GM12801 (cell line): ENCODE data around the gene CLASP1.

Experiments
- TF ChIP-seq, protein P1 (sequence below): IDR thresholded peaks from one replicate; pipeline ENCODE4 v1.5.1; 2011; ENCODE audit warnings: control low read depth; ENCODE audit not compliant: insufficient read length; ENCODE audit errors: extremely low read depth

CLASP1 gene

DNA sequence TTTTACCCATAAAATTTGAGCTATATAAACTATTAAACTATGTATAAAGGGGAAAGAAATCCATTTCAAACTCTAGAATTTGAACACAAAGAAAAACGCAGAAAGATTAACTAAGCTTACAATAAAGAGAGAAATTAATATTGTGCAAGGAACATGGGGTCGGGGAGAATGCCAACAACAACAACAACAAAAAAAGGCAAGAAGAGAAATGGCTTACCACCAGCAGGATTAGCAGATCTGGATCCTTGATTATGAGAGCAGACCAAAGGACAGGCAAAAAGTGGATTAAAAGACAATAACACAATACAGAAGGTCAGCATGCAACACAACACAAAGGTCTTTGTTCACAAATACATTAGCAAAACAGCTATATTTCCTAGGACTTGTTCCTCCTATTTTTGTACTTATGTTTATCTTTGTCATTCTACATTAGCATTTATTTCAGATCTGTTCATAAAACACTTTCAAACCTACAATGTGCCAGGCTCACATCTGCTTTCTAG is 222.0 kb downstream of the CLASP1 start:
- TF ChIP-seq, protein P1, sequence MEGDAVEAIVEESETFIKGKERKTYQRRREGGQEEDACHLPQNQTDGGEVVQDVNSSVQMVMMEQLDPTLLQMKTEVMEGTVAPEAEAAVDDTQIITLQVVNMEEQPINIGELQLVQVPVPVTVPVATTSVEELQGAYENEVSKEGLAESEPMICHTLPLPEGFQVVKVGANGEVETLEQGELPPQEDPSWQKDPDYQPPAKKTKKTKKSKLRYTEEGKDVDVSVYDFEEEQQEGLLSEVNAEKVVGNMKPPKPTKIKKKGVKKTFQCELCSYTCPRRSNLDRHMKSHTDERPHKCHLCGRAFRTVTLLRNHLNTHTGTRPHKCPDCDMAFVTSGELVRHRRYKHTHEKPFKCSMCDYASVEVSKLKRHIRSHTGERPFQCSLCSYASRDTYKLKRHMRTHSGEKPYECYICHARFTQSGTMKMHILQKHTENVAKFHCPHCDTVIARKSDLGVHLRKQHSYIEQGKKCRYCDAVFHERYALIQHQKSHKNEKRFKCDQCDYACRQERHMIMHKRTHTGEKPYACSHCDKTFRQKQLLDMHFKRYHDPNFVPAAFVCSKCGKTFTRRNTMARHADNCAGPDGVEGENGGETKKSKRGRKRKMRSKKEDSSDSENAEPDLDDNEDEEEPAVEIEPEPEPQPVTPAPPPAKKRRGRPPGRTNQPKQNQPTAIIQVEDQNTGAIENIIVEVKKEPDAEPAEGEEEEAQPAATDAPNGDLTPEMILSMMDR, result no peak

GRCh38 chr2:121420486-121420885 is 228.8 kb downstream of the CLASP1 start:
- TF ChIP-seq, protein P1, result no peak

DNA sequence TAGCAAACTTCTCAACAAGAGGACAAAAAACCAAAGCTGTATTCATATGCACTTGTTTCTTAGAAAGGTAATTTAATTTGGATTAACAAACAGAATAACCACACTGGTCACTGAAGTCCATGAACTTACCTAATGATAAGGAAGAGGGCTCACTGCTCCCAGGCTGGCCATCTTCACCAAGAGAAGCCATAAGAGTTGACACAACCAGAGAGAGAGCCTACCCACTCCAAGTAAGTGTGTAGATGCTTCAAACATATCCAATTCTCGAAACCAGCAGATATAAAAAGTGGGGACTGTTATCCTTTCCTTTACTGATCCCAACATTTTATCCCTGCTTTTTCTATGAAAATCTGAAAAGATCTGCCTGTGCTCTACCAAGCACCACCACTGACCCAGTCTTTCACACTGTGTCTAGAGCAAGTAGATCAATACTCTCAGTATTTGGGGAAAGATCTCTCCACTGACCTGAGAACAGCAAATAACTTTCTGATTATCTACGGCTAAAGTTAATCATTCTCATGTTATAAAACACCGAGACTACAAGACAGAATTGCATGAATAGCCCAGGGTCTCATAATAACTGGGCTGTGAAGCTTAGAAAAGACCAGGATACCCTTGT is 230.1 kb downstream of the CLASP1 start:
- TF ChIP-seq, protein P1, result no peak

DNA sequence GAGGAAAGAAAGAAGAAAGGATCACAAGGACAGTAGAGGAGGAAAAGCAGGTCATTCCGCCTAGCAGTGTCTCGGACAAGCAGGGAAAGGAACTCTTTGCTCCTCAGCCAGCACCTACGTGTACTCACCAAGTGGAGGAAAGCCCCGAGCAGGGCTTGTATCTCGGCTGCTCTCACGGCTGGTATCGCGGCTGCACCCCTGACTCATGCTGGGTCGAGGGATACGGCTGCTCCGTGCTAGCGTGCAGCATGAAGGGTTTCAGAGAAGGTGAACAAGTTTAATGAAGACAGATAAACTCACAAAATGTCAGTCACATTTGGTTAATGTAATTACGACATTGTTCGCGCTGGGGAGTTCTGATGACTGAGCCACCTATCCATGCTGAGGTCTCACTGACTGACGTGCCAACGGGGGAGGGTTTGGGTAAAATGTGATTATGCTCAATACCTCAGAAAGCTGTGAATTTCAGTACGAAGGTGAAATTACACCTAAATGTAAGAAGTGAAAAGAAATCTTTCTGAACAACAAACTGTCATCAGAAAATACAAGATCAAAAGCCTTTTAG is 230.7 kb downstream of the CLASP1 start:
- TF ChIP-seq, protein P1, result no peak

DNA sequence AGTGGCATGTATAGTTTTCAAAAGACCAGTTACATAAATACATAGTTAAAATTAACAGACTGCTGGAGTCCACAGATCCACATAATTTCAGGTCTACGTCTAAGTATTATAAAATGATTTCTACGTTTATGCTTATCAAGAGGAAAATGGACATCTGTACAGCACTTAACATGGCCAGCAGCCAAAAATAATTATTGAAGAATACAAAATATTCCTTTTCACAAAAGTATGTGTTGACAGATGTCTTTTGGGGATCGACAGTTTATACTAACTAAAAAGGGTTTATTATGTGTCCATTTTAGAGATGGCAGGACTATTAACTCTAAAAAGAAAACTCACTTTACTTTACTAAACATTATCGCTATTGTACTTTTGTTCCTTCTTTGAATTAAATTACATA is 231.4 kb downstream of the CLASP1 start:
- TF ChIP-seq, protein P1, result no peak

DNA sequence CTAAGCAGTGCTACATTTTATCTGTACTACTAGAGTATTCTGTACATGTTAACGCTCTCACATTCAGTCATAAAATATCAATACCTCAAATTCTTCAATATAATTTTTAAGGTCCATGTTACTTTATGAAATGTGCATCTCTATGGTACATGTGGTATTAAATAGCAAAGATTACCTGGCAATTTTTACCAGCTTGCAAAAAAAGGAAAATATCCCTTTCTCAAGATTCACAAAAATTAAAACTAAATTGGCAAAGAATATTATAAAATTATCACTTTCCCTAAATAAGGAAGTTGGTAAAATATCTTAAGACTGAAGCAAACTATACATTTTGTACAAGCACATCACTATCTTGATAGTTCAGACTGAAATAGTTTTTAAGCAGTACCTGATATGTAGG is 233.5 kb downstream of the CLASP1 start:
- TF ChIP-seq, protein P1, result no peak

- TF ChIP-seq, protein P1, result no peak
These were observed 236.9 kb downstream of the CLASP1 start for GRCh38 chr2:121412349-121412748.
